Subcutaneous adipose tissue (tissue), 4 donors: ENCODE measurements around the gene SNX9. TPM values are rescaled to one million over a fixed set of nuclear protein-coding genes. Genes with fewer than 3 reads are reported as not detected.

Experiments used
- total RNA-seq, 4 donors: library from RNA; depleted of rRNA; stranded (reverse); fragments of >200 nt; gene quantifications; one replicate each; pipeline ENCODE4 v1.1.0, GENCODE V29; 2016
- TF ChIP-seq, protein P1 (sequence below): fragments of 450-650 bp; IDR thresholded peaks from one replicate; pipeline ENCODE4 v1.5.1; 2016; ENCODE audit warnings: low read depth, mild to moderate bottlenecking, control low read depth, antibody characterized with exemption, moderate library complexity

SNX9 gene
- total RNA-seq, 4 donors from 2014 or later = 80.6 to 113 (median 94.1) TPM

GRCh38 chr6:157943249-157943963 is 120.4 kb downstream of the SNX9 start:
- TF ChIP-seq, protein P1, sequence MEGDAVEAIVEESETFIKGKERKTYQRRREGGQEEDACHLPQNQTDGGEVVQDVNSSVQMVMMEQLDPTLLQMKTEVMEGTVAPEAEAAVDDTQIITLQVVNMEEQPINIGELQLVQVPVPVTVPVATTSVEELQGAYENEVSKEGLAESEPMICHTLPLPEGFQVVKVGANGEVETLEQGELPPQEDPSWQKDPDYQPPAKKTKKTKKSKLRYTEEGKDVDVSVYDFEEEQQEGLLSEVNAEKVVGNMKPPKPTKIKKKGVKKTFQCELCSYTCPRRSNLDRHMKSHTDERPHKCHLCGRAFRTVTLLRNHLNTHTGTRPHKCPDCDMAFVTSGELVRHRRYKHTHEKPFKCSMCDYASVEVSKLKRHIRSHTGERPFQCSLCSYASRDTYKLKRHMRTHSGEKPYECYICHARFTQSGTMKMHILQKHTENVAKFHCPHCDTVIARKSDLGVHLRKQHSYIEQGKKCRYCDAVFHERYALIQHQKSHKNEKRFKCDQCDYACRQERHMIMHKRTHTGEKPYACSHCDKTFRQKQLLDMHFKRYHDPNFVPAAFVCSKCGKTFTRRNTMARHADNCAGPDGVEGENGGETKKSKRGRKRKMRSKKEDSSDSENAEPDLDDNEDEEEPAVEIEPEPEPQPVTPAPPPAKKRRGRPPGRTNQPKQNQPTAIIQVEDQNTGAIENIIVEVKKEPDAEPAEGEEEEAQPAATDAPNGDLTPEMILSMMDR = no peak

GRCh38 chr6:157943964-157944283 is 120.9 kb downstream of the SNX9 start:
- TF ChIP-seq, protein P1 = no peak

DNA sequence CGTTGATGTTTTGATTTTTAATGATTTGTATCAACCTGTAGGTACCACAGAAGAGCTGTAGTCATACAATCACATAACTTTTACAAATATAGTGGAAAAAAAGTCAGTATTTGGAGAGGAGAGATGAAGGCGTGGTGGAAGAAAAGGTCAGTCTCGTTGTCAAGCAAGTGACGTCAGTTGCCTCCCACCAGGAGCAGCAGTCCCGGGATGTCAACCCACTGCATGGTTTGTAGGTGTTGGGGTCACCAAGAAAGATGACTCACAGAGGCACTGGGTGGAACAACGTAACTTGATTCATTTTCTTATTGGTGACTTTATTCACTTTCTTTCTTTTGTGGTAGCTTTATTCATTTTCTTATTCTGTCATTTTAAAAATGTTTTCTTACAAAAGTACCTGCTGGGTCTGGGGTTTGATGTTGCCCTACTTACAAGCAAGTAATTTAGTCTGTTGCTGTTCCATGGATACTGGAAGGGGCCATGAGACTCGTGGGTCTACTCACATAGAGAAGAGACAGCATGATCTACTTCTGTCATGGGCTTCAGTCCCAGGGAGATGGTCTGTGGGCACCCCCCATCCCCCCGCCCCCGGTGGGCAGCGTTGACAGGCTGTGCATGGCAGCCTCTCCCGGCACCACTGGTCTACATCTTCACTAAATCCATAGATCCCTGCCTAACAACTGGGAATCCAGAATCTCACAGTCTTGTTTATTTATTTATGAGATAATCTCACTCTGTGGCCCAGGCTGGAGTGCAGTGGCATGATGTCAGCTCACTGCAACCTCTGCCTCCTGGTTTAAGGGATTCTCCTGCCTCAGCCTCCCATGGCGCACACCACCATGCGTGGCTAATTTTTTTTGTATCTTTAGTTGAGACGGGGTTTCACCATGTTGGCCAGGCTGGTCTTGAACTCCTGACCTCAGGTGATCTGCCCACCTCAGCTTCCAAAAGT is 122.2 kb downstream of the SNX9 start:
- TF ChIP-seq, protein P1 = no peak

- TF ChIP-seq, protein P1 = no peak
These were observed 123.1 kb downstream of the SNX9 start for GRCh38 chr6:157946053-157946617.

DNA sequence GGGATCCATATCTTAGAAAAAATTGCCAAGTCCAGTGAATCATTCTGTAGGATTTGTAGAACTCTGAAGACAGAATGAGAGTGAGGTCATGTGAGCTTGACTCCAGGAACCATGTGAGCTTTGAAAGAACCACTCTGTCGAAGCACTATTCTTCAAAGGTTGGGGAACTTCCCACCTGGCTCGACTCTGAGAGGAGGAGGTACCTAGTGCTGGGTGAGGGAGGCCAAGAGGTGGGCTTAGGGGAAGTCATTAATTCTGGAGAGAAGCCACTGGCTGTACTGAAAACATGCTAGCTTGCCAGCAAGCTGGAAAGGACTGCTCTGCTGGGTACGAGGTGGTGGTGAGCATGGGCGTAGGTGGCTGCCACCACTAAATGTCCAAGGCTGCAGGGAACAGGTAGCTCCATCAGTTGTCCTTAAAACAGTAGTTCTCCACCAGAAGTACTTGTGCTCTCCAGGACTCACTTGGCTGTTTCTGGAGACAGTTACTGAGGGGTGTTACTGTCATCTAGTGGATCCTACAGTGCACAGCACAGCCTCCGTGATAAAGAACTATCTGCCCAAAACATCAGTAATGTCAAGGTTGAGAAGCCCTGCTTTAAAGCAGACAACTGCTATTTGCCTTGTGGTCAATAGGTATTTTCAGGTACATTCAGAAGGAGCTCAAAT is 124.0 kb downstream of the SNX9 start:
- TF ChIP-seq, protein P1 = no peak

DNA sequence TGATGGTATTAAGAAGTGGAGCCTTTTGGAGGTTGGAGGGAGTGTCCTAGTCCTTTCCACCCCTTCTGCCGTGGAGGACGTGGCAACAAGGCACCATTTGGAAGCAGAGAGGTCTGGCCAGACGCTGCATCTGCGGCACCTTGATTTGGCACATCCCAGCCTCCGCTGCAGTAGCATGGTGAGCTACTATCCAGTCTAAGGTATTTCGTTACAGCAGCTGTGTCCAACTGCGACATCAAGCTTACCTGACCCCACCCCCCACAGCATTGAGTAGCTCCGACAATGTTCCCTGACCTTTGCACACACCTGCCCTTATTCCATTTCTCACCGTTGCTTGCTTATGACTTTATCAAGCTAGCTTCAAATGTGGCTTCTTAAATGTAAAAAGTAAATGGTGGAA is 128.8 kb downstream of the SNX9 start:
- TF ChIP-seq, protein P1 = no peak

DNA sequence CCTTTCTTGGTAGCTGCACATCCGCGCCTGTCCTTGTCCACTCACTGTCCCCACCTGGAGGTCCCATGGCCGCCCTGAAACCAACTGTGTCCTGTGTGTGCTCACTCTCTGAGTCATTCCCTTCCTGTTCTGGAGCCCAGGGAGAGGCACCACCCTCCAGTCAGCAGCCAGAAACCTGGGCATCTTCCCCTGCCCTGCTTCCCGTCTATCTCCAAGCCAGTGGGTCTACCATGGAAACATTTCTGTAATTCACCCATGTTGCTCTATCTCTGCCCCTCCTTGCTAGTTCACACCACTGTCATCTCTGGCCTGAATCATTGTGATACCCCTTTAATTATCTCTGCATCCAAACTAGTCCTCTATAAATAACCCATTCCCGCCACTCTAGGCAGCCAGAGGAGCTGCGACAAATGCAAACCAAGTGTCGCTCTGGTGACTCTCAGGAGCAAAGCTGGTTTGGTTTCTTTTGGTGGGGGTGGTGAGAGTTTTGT is 129.9 kb downstream of the SNX9 start:
- TF ChIP-seq, protein P1 = no peak
